HG03196 (cell line): ENCODE results near the gene FOXP1.

Experiments
- ATAC-seq: cut with Tn5 transposase; IDR thresholded peaks from one replicate; pipeline ENCODE4 v1.9.1; 2021; ENCODE audit not compliant: unreplicated experiment

Gene FOXP1

DNA sequence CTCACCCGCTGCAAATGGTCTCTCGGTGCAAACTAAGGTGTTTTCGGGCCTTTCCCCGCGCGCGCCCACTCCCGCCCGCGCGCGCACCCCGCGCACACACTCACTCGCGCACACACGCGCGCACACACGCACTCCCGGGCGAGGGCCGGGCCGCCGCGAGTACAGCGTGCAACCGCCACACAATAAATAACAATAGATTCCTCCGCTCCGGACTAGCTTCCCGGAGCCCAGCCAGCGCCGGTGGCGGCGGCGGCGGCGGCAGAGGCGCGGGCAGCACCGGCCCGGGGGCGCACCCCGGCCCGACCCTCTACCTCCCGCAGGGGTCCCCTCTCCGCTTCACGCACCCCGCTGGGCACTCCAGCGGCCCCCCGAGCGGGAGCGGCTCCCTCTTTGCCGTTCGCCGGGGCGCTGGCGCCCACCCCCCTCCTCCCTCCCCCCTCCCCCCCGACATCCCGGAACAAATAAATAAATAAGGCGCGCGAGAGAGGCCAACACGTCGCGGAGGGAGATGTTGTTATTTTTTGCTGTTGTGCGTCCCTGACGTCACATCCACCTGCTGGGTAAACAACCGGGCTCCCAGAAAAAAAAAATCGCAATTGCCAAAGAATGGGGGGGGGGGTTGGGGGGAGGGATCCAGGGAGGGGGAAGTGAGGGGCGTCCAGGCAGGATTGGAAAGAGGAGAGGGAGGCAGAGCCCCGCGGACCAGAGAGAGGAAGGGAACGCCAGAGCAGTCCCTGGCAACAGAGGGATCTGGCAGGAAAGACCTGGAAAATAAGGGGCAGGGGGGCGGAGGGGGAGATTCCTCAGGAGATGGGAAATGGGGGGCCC is at the start of gene FOXP1:
Gene FOXP1, minus strand, starts transcription at position 163 of the 828 bp plus-strand sequence. CDS start 385,347 bp downstream, outside the sequence.
- no peak for ATAC-seq

DNA sequence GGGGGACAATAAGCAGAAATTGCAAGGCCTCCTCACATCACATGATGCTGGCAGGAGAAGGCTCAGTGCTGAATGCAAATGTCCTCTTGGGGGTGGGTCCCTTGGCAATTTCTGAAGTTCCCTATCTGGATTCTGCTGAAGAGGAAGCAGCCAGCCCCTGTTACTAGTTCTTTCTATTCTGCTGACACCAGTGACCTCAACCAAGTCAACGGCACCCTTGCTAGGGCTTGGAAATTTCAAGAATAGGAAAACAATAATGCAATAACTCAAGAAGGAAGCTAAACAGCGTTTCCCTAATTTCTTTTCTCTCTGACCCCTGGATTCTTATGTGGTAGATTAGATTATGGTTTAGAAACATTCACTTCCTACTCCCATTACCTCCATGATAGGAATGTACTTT is 46.2 kb upstream of the FOXP1 start:
- no peak for ATAC-seq

- ATAC-seq: no peak
Measured at GRCh38 chr3:71629289-71629688, 45.8 kb upstream of the FOXP1 start.

GRCh38 chr3:71628522-71628921 is 45.0 kb upstream of the FOXP1 start:
- ATAC-seq: no peak

DNA sequence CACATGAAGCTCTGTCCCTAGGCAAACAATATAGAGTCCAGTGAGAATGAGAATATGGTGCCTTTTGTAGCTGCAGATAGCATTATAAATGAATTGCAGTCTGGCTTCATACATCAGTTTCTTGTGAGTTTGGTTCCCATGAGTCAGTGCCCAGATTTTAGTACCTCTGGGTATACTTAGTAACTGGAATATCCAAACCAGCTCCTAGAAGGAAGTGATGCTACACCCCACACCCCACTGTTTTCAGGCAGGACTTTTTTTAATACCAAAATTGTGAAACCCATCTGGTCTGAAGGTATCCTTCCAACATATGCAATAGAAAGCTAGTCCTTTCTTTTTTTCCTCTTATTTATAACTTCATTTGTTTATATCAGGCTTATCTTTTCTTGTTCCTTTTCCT is 42.1 kb upstream of the FOXP1 start:
- ATAC-seq: no peak

- ATAC-seq: no peak
Measured at GRCh38 chr3:71621825-71622537, 38.5 kb upstream of the FOXP1 start.

GRCh38 chr3:71618538-71618937 is 35.0 kb upstream of the FOXP1 start:
- ATAC-seq: no peak

DNA sequence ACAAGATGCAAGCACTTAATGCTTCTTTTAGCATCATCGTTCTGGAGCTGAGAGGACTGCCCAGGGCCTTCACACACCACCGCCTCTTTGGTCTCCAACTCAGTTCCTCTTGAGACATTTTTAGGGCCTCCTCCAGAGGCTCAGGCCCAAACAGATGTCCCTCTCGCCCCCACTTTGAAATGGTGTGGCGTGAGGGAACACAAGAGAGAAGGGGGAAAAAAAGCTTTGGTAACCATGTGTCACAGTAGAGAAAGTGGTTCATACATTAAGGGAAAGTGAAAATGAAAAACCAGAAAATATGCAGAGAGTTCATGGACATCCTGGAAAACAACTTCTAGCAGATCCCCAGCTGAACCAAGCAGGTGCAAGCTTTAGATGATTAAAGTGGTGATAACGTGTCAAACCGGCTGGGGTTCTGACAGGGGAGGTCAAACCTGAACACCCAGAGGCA is 33.1 kb upstream of the FOXP1 start:
- ATAC-seq: no peak

- ATAC-seq: no peak
Measured at GRCh38 chr3:71614869-71615268, 31.3 kb upstream of the FOXP1 start.

DNA sequence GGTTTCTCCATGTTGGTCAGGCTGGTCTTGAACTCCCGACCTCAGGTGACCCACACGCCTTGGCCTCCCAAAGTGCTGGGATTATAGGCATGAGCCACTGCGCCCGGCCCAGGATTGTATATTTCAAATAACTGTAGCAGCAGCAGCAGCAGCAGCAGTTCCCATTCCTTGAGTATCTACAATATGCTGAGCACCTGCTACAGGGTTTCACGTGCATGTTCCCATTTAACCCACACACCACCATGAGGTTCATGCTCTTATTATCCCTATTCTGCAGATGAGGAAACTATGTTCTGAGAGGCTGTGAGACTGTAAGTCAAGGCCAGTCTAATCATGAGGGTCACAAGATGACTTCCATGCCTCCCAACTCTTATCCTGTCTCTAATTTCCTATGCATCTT is 30.9 kb upstream of the FOXP1 start:
- no peak for ATAC-seq

DNA sequence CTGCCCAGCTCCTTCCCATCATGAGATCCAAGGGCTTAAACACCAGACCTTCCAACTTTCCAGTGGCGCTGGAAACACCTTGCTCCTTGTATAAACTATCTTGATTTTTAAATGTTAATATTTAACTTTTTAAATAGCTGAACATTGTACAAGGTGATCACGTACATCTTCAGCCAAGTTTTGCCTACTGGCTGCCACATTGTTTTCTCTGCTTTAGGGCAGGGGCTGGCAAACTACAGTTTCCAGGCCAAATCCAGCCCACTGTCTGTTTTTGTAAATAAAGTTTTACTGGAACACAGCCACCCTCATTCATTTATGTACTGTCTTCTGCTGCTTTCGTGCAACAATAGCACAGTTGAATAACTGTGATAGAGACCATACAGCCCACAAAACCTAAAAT is 27.6 kb upstream of the FOXP1 start:
- ATAC-seq: no peak

DNA sequence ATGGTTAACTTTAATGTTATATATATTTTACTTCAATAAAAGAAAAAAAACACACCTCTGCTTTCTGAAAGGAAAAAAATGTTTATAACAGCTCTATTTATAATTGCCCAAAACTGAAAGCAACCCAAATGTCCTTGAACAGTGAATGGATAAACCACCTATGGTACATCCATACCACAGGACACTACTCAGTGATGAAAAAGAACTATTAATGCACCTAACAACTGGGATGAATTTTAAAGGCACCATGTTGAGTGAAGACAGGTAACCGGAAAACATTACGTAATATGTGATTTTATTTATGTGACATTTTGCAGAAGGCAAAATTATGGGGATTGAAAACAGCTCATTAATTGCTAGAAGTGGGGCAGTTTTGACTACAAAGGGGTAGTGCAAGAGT is 23.8 kb upstream of the FOXP1 start:
- ATAC-seq: no peak

- no peak for ATAC-seq
Measured at GRCh38 chr3:71606582-71606981, 23.1 kb upstream of the FOXP1 start.

DNA sequence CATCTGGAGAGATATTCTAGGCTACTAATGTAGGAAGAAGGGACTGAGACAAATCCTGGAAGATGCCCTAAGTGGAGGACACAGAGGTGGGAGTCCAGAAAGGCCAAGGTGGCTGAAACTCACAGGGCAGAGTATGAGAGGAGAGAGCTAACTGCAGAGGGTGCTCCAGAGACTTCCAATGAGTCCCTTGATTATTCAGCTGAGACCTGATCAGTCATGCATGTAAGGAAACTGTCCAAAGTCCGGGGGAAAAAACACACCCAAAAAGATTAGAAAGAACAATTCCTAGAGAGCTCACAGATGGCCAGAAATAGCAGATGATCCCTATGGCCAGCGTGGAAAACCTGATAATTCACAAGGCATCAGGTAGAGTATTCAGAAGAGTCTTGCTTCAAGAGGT is 18.7 kb upstream of the FOXP1 start:
- ATAC-seq: no peak

DNA sequence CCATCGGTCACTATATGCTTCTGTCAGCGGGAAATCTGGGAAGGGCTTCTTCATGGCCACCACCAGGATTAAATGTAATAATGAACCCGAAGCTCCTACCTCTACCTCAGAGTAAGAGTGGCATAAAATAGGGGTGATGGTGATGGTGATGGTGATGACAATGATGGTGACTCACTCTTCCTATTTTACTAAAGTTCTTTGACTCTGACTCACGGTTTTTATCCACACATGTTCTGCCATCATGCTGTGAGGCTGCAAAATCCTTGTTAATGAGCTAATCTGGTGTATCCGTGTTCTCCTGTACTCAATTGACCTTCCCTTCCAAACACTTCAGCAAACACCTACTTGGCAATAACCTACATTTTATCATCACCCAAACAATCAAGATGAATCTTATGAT is 18.3 kb upstream of the FOXP1 start:
- no peak for ATAC-seq

GRCh38 chr3:71600646-71601288 is 17.2 kb upstream of the FOXP1 start:
- no peak for ATAC-seq

DNA sequence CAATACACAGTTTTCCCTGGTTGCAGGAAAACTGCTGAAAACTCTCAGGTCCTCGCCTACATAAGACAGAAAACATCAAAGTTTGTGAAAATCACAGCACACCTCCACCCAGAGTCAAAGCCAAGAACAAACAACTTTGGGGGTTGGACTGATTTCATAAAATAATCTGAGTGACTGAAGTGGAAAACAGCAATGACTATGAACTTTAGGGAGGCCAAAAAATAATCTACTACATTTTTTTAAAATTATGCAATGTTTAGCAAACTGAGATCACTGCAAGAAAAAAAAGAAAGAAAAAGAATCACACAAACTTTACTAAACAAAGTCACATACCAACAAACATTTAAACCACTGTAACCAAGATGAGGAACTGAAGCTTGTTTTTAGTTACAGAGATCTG is 15.9 kb upstream of the FOXP1 start:
- no peak for ATAC-seq

GRCh38 chr3:71598292-71598691 is 14.8 kb upstream of the FOXP1 start:
- no peak for ATAC-seq

DNA sequence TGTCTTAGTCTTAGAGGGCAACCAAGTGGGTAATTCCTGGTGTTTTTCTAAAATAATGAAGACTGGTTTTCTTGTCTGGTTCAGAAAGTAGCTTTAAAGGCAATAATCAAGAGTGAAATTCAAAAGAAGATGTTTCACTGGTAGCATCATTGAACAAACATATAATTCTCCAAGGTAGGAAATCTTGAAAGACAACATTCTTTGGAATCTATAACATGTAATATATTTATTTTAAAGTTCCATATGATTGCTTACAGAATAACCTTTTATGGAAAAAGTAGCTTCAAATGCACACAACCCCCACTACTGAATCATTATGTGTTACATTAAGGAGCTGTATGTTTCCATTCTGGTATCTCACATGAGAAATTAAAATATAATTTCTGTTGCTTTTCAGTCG is 13.8 kb upstream of the FOXP1 start:
- ATAC-seq: no peak

GRCh38 chr3:71593106-71593505 is 9.6 kb upstream of the FOXP1 start:
- no peak for ATAC-seq

DNA sequence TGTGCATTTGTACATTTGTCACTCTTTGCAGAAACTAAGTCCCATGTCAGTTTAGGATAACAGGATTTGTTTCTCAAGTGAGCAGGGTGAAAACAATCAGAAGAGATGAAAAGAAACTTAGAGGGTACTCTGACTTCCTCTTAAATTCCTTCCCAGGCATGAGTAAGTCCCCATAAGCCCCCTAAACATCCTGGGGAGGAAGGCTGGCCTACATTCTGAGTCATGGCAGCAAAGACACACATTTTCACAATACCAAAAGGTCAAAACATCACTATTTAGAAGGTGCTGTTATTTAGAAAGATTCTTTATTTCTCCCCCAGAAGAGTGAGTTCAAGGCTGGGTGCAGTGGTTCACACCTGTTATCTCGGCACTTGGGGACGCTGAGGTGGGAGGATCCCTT is 7.6 kb upstream of the FOXP1 start:
- ATAC-seq: no peak

- ATAC-seq: no peak
Measured at GRCh38 chr3:71589132-71589531, 5.6 kb upstream of the FOXP1 start.
